Lung (tissue), 12 donors: ENCODE data around the gene GBP1. TPM values are rescaled to one million over a fixed set of nuclear protein-coding genes. Genes with fewer than 3 reads are reported as not detected.

Experiments used
- ATAC-seq: fragments of 200-7000 bp; cut with Tn5 transposase; one replicate; pipeline ENCODE4 v1.9.1; 2020; ENCODE audit warnings: moderate number of reproducible peaks; ENCODE audit not compliant: insufficient read depth, low FRiP score
- DNase-seq, 3 donors: peaks; one replicate each; pipeline ENCODE4 v3.0.0-alpha.2; 2013 to 2017
- H3K27ac ChIP-seq, 2 donors: one replicate each; pipeline ENCODE4 v1.5.1; 2013; ENCODE audit warnings: mild to moderate bottlenecking in 2 of 2, moderate library complexity in 2 of 2, control low read depth in 1 of 2, inconsistent platforms in 1 of 2, low read depth in 1 of 2, low read length in 1 of 2
- H3K27me3 ChIP-seq, 3 donors: one replicate each; pipeline ENCODE4 v1.5.1; 2013; ENCODE audit warnings: low read length in 2 of 3; ENCODE audit not compliant: control insufficient read depth in 3 of 3, insufficient read depth in 3 of 3
- H3K36me3 ChIP-seq, 4 donors: one replicate each; pipeline ENCODE4 v1.5.1; 2013; ENCODE audit warnings: low read length in 4 of 4, mild to moderate bottlenecking in 1 of 4, moderate library complexity in 1 of 4; ENCODE audit not compliant: control insufficient read depth in 4 of 4, insufficient read depth in 4 of 4
- H3K4me1 ChIP-seq, 5 donors: one replicate each; pipeline ENCODE4 v1.5.1; 2013; ENCODE audit warnings: low read length in 5 of 5, mild to moderate bottlenecking in 2 of 5, moderate library complexity in 1 of 5; ENCODE audit not compliant: control insufficient read depth in 5 of 5, insufficient read depth in 5 of 5
- H3K4me3 ChIP-seq: one replicate; pipeline ENCODE4 v1.5.1; 2013; ENCODE audit warnings: mild to moderate bottlenecking, control low read depth, moderate library complexity
- H3K9ac ChIP-seq, 2 donors: one replicate each; pipeline ENCODE4 v1.5.1; 2013; ENCODE audit warnings: low read length in 2 of 2, control low read depth in 1 of 2; ENCODE audit not compliant: insufficient read depth in 1 of 2
- H3K9me3 ChIP-seq, 4 donors: one replicate each; pipeline ENCODE4 v1.5.1; 2013; ENCODE audit warnings: low read length in 3 of 4, mild to moderate bottlenecking in 1 of 4, moderate library complexity in 1 of 4; ENCODE audit not compliant: control insufficient read depth in 4 of 4, insufficient read depth in 3 of 4
- CTCF ChIP-seq: IDR thresholded peaks from 2 replicates; pipeline ENCODE4 v1.5.1; 2012; ENCODE audit warnings: mild to moderate bottlenecking; ENCODE audit errors: control extremely low read depth, extremely low read depth
- WGBS, 2 donors: extraction: QIAGEN DNeasy Blood & Tissue Kit; methylation state at CpG; one replicate each; pipeline ENCODE4 v1.1.7; 2013; 5-methylcytosine and 5-hydroxymethylcytosine counted together
- polyA plus RNA-seq, 2 donors: library from polyadenylated mRNA; stranded (reverse); fragments of 200-250 nt; gene quantifications; one replicate each; pipeline ENCODE4 v1.2.1, GENCODE V29; 2013
- total RNA-seq, 2 donors: library from RNA; depleted of rRNA in 1 of 2; stranded (reverse); fragments of >200 nt in 1 of 2; gene quantifications; one replicate each; pipeline ENCODE4 v1.2.1, GENCODE V29; 2014 to 2021
- donor health status: control.
- donor health status: control.
- donor health status: Bipolar disorder and iron deficiency.
- donor health status: healthy.
- donor health status: DM: yes; HTN: yes; CAD: no.

The GBP1 gene
- total and polyA plus RNA-seq, 4 donors = 13.0 to 62.5 (median 44.6) TPM

- 94 to 95% methylated on average over 17 of the region's 17 CpGs for WGBS, 2 donors
- Histone ChIP-seq H3K4me1 (no peaks in the 10 kb centered on the region), H3K4me3 (no peak overlapping the region), H3K36me3 (peaks cover 0 to 17% (median 5%) of the 10 kb centered on the region in 4 donors), H3K9ac (no peak overlapping the region), H3K27ac (no peak overlapping the region), H3K27me3 (no peaks in the 10 kb centered on the region), H3K9me3 (no peaks in the 10 kb centered on the region)
- TF ChIP-seq CTCF = no peak
- DNase-seq (no peak), ATAC-seq (no peak)
Measured at GRCh38 chr1:89104687-89105086, 39.7 kb upstream of the GBP1 start.

GRCh38 chr1:89104147-89104546 lies 39.1 kb upstream of the GBP1 start:
- Histone ChIP-seq H3K9me3 (no peaks in the 10 kb centered on the region), H3K36me3 (peaks cover 0 to 15% (median 3%) of the 10 kb centered on the region in 4 donors), H3K27ac (no peak overlapping the region), H3K4me1 (no peaks in the 10 kb centered on the region), H3K4me3 (no peak overlapping the region), H3K9ac (no peak overlapping the region), H3K27me3 (no peaks in the 10 kb centered on the region)
- ATAC-seq (no peak), DNase-seq (no peak)
- no peak for TF ChIP-seq CTCF
- WGBS, 2 donors = 87 to 91% methylated on average over 2 of the region's 2 CpGs

DNA sequence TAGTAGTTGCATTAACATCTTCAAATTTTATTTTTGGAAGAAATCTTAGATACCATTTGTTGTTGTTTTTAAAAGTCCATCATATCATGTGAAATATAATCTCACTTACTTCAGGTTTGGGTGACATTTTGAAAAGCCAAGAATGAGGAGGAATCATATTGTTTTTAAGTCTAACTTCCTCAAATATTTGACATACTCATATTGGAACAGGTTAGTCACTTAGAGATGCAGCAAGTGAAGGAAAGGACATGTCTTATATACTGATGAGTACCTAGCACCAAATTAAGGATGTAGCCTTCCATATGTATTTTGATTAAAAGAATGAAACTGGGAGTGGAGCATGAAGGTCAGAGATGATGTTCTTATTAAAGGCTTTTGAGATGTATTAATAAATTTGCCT lies 37.0 kb upstream of the GBP1 start:
- no peaks in the 10 kb centered on the region for H3K4me1 ChIP-seq
- no peak overlapping the region for H3K4me3 ChIP-seq
- H3K27ac ChIP-seq = no peak overlapping the region
- no peaks in the 10 kb centered on the region for H3K9me3 ChIP-seq
- no peak overlapping the region for H3K9ac ChIP-seq
- H3K36me3 ChIP-seq = peaks cover 0 to 9% (median 3%) of the 10 kb centered on the region in 4 donors
- TF ChIP-seq CTCF = no peak
- no peak for ATAC-seq
- no peak for DNase-seq
- no peaks in the 10 kb centered on the region for H3K27me3 ChIP-seq

- Histone ChIP-seq H3K36me3 (peaks cover 0 to 3% (median 1%) of the 10 kb centered on the region in 4 donors), H3K4me3 (no peak overlapping the region), H3K9ac (no peak overlapping the region), H3K27ac (no peak overlapping the region), H3K4me1 (no peaks in the 10 kb centered on the region), H3K9me3 (no peaks in the 10 kb centered on the region), H3K27me3 (no peaks in the 10 kb centered on the region)
- ATAC-seq (no peak), DNase-seq (no peak)
- 98% methylated on average over 3 of the region's 3 CpGs for WGBS, 2 donors
- no peak for TF ChIP-seq CTCF
Measured at GRCh38 chr1:89100412-89100811, 35.4 kb upstream of the GBP1 start.
